ENCODE data around the gene ATXN7L2. TPM values are rescaled to one million over a fixed set of nuclear protein-coding genes. Genes with fewer than 3 reads are reported as not detected.

The ATXN7L2 gene
- total RNA-seq, 1 experiment from 2014 or later: 3.5 TPM

DNA sequence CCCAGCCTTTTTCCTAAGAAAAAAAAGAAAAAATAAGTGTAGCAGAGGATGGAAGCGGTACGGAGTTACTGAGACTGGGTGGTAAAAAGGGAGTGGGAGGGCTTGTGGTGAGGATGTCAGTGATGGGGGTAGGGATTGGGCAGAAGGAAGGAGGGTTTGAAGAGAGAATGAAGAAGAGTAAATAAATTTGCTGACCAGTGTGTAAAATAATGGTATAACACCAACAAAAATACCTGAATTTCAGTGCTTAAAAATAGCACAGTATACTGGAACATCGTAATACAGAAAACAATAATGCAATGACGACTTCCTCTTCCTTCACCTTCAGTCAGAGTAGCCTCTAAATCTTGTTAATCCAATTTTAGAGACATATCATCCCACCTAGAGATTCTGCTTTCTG lies 36.2 kb upstream of the ATXN7L2 start:
- no peak overlapping the region for H3K27ac ChIP-seq (ENCODE audit: low read length)
- no peaks in the 10 kb centered on the region for H3K79me2 ChIP-seq (ENCODE audit: low read length)
- peaks cover 3% of the 10 kb centered on the region; the same call in 1 of the 2 replicates for H3K27me3 ChIP-seq (ENCODE audit: low read length)
- no peaks in the 10 kb centered on the region for H4K20me1 ChIP-seq (ENCODE audit: insufficient read depth, low read depth, low read length)
- no peaks in the 10 kb centered on the region for H3K36me3 ChIP-seq (ENCODE audit: insufficient read depth, low read length)
- no peak for DNase-seq
- H3K9me2 ChIP-seq (replicated peaks; ENCODE audit: insufficient read depth, low read length): no peaks in the 10 kb centered on the region
- H2AFZ ChIP-seq (ENCODE audit: low read length): no peak overlapping the region
- H3K9ac ChIP-seq (ENCODE audit: low read length): no peak overlapping the region
- no peak overlapping the region for H3K4me2 ChIP-seq (ENCODE audit: low read depth, low read length, poor library complexity, severe bottlenecking)
- H3K9me3 ChIP-seq (ENCODE audit: low read length): no peaks in the 10 kb centered on the region
- no peak overlapping the region for H3K4me3 ChIP-seq (ENCODE audit: low read length)
- H3K4me1 ChIP-seq (ENCODE audit: low read length): no peaks in the 10 kb centered on the region

DNA sequence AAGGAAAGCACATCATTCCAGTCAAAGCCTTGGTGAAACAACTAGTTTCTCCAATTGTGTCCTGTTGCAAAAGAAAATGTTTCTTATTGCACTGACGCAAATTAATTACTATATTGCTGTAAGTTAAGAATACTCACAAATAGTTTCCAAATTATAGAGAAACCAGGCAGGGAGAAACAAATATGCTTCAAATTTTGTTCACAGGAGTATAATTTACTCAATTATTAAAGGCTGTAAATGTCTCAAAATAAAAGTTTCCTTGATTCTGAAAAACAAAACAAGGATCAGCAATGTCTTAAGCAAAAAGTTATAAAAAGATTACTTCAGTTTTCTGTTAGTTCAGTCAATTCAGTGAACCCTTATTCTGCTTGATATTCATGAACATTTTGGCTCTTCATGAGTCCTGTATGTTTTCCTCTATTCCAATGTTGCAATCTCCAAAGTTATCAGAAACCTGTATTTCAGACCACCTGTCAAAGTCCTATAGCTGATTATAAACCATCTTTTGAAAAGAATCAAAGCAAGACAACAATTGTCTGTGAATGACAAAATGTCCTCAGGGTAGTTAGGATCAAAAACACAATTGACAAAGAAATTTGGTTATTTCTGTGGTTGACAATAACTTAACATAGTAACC lies 29.1 kb upstream of the ATXN7L2 start:
- Histone ChIP-seq H3K27me3 (ENCODE audit: low read length) (no peaks in the 10 kb centered on the region), H3K4me3 (ENCODE audit: low read length) (no peak overlapping the region), H3K79me2 (ENCODE audit: low read length) (no peaks in the 10 kb centered on the region), H3K9me3 (ENCODE audit: low read length) (0 out of 2 replicates have a peak, but pooled peaks cover 3% of the 10 kb centered on the region), H3K36me3 (ENCODE audit: insufficient read depth, low read length) (no peaks in the 10 kb centered on the region), H3K27ac (ENCODE audit: low read length) (no peak overlapping the region), H3K9ac (ENCODE audit: low read length) (no peak overlapping the region), H3K4me2 (ENCODE audit: low read depth, low read length, poor library complexity, severe bottlenecking) (no peak overlapping the region), H2AFZ (ENCODE audit: low read length) (no peak overlapping the region), H3K9me2 (replicated peaks; ENCODE audit: insufficient read depth, low read length) (no peaks in the 10 kb centered on the region), H3K4me1 (ENCODE audit: low read length) (no peaks in the 10 kb centered on the region), H4K20me1 (ENCODE audit: insufficient read depth, low read depth, low read length) (no peaks in the 10 kb centered on the region)
- no peak for DNase-seq

DNA sequence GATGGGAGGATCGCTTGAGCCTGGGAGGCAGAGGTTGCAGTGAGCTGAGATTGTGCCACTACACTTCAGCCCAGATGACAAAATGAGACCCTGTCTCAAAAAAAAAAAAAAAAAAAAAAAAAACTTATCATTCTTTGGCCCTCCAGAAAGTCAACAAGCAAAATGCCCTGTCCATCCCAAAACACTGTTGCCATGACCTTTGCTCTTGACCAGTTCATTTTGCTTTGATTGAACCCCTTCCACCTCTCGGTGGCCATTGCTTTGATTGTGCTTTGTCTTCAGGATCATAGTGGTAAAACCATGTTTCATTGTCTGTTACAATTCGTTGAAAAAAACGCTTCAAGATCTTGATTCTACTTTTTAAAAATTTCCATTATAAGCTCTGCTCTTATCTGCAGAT lies 25.9 kb upstream of the ATXN7L2 start:
- Histone ChIP-seq H3K36me3 (ENCODE audit: insufficient read depth, low read length) (no peaks in the 10 kb centered on the region), H3K79me2 (ENCODE audit: low read length) (no peaks in the 10 kb centered on the region), H3K9me3 (ENCODE audit: low read length) (0 out of 2 replicates have a peak, but pooled peaks cover 3% of the 10 kb centered on the region), H3K9me2 (replicated peaks; ENCODE audit: insufficient read depth, low read length) (no peaks in the 10 kb centered on the region), H3K4me1 (ENCODE audit: low read length) (no peaks in the 10 kb centered on the region), H2AFZ (ENCODE audit: low read length) (no peak overlapping the region), H3K4me2 (ENCODE audit: low read depth, low read length, poor library complexity, severe bottlenecking) (no peak overlapping the region), H3K27ac (ENCODE audit: low read length) (no peak overlapping the region), H3K27me3 (ENCODE audit: low read length) (no peaks in the 10 kb centered on the region), H3K9ac (ENCODE audit: low read length) (no peak overlapping the region), H3K4me3 (ENCODE audit: low read length) (no peak overlapping the region), H4K20me1 (ENCODE audit: insufficient read depth, low read depth, low read length) (no peaks in the 10 kb centered on the region)
- no peak for DNase-seq

DNA sequence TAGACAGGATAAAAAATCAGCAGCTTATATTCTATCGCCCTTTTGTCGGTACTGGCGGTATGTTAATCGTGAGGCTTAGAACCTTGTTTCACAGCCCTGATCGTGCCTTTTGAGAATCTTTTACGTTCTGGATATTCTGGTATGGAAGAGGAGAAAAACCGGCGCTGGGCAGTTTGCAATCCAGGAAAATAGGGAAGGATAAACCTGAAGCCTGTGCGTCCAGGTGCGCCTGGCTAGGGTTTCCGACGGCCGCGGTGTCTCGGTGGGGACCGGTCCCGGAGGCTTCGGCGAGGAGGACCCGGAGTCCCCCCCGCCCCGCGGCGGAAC lies 17.6 kb upstream of the ATXN7L2 start:
- H3K4me1 ChIP-seq (ENCODE audit: low read length): no peaks in the 10 kb centered on the region
- no peaks in the 10 kb centered on the region for H3K36me3 ChIP-seq (ENCODE audit: insufficient read depth, low read length)
- no peak overlapping the region for H3K4me2 ChIP-seq (ENCODE audit: low read depth, low read length, poor library complexity, severe bottlenecking)
- H2AFZ ChIP-seq (ENCODE audit: low read length): no peak overlapping the region
- H3K9me3 ChIP-seq (ENCODE audit: low read length): no peaks in the 10 kb centered on the region
- H3K9ac ChIP-seq (ENCODE audit: low read length): no peak overlapping the region
- no peaks in the 10 kb centered on the region for H3K9me2 ChIP-seq (replicated peaks; ENCODE audit: insufficient read depth, low read length)
- H3K4me3 ChIP-seq (ENCODE audit: low read length): no peak overlapping the region
- no peaks in the 10 kb centered on the region for H3K27me3 ChIP-seq (ENCODE audit: low read length)
- no peaks in the 10 kb centered on the region for H4K20me1 ChIP-seq (ENCODE audit: insufficient read depth, low read depth, low read length)
- no peaks in the 10 kb centered on the region for H3K79me2 ChIP-seq (ENCODE audit: low read length)
- no peak for DNase-seq
- no peak overlapping the region for H3K27ac ChIP-seq (ENCODE audit: low read length)

DNA sequence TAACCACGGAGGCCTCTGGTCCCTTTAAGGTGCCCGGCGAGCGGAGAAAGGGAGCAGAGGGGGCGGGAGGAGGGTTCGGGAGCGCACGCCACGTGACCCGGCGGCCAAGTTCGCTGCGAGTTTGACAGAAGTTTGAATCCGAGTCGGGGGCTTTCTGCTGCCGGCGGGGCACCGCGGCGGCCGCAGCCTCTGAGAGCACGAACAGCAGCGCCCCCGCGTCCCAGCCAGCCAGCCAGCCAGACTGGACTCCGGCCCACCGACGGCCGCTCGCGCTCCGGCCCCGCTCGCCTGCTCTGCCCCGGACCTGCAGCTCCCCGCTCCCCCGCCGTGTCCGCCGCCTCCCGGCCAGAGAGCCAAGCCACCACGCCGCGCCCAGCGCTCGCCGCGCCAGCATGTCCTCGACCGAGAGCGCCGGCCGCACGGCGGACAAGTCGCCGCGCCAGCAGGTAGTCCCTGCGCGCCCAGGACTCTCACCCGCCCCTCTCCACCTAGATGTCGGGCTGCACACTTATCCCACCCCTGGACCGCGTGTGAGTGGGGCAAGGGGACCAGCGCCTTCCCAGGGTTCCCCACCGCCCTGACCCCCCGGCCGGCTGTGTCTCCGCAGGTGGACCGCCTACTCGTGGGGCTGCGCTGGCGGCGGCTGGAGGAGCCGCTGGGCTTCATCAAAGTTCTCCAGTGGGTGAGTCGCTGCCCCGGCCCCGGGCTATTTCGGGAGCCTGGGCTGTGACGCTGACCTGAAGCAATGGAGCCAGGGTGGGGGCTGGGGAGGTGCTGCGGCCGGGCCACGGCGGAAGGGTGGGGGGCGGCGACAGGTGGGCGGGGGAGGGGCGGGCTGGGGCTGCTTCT lies 17.0 kb upstream of the ATXN7L2 start, which contains the start of gene SYPL2:
Gene SYPL2 (plus strand): TSS at position 95 of the 849 bp plus-strand sequence. CDS start 298 bp downstream, at position 393.
- DNase-seq: no peak
- Histone ChIP-seq H3K9ac (ENCODE audit: low read length) (no peak within 1 kb of the TSS), H3K4me2 (ENCODE audit: low read depth, low read length, poor library complexity, severe bottlenecking) (no peak within 1 kb of the TSS), H3K9me2 (replicated peaks; ENCODE audit: insufficient read depth, low read length) (no peaks in the 10 kb centered on the region), H3K36me3 (ENCODE audit: insufficient read depth, low read length) (no peaks in the 10 kb centered on the region), H3K27me3 (ENCODE audit: low read length) (no peaks in the 10 kb centered on the region), H3K9me3 (ENCODE audit: low read length) (no peaks in the 10 kb centered on the region), H3K79me2 (ENCODE audit: low read length) (no peaks in the 10 kb centered on the region), H3K27ac (ENCODE audit: low read length) (no peak within 1 kb of the TSS), H3K4me1 (ENCODE audit: low read length) (no peaks in the 10 kb centered on the region), H2AFZ (ENCODE audit: low read length) (no peak within 1 kb of the TSS), H3K4me3 (ENCODE audit: low read length) (no peak within 1 kb of the TSS), H4K20me1 (ENCODE audit: insufficient read depth, low read depth, low read length) (no peaks in the 10 kb centered on the region)

DNA sequence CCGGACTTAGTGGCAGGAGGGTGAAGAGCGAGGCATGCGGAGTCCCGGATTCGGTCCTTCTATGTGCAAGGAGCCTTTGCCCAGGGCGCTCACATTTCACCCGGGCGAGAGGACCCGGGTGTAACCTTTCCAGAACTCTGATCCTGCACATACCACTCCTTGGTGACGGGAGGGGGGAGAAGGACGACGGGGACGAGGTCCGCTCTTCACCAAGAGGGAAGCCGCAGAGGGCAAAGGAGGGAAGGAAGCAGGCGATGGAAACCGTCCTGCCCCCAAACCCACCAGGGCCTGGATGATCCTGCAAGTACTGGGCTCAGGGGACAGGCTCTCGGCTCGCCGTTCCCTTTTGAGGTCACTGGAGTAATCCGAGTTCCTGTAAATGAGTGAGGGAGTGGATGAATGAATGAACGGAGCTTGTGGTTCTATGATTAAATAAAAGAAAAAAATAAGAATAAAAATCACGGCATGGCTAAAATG lies 16.4 kb upstream of the ATXN7L2 start:
- no peaks in the 10 kb centered on the region for H3K9me2 ChIP-seq (replicated peaks; ENCODE audit: insufficient read depth, low read length)
- H3K36me3 ChIP-seq (ENCODE audit: insufficient read depth, low read length): no peaks in the 10 kb centered on the region
- H3K4me3 ChIP-seq (ENCODE audit: low read length): no peak overlapping the region
- no peak overlapping the region for H3K9ac ChIP-seq (ENCODE audit: low read length)
- no peak overlapping the region for H3K4me2 ChIP-seq (ENCODE audit: low read depth, low read length, poor library complexity, severe bottlenecking)
- no peak overlapping the region for H2AFZ ChIP-seq (ENCODE audit: low read length)
- no peak for DNase-seq
- H4K20me1 ChIP-seq (ENCODE audit: insufficient read depth, low read depth, low read length): no peaks in the 10 kb centered on the region
- no peaks in the 10 kb centered on the region for H3K9me3 ChIP-seq (ENCODE audit: low read length)
- no peaks in the 10 kb centered on the region for H3K4me1 ChIP-seq (ENCODE audit: low read length)
- no peaks in the 10 kb centered on the region for H3K27me3 ChIP-seq (ENCODE audit: low read length)
- H3K79me2 ChIP-seq (ENCODE audit: low read length): no peaks in the 10 kb centered on the region
- no peak overlapping the region for H3K27ac ChIP-seq (ENCODE audit: low read length)

DNA sequence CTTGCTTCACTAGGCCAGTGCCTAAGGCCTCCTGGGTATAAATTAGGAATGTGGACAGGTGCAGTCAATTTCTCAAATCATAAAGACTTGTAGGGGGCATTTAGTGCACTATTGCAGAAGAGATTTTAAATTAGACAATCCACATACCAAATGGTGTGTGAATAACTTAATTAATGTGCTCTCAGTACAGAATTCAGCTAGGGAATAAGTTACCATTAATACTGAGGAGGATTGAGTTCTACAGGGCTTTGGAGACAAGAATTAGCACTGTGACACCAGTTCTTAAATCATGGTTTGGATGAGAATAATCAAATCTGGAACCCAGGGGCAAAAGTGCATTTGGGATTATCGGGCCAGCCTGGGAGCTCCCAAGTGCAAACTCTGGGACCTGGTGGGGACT lies 15.6 kb upstream of the ATXN7L2 start:
- no peak overlapping the region for H2AFZ ChIP-seq (ENCODE audit: low read length)
- no peaks in the 10 kb centered on the region for H4K20me1 ChIP-seq (ENCODE audit: insufficient read depth, low read depth, low read length)
- H3K4me3 ChIP-seq (ENCODE audit: low read length): no peak overlapping the region
- H3K27me3 ChIP-seq (ENCODE audit: low read length): no peaks in the 10 kb centered on the region
- H3K79me2 ChIP-seq (ENCODE audit: low read length): no peaks in the 10 kb centered on the region
- H3K36me3 ChIP-seq (ENCODE audit: insufficient read depth, low read length): no peaks in the 10 kb centered on the region
- no peak overlapping the region for H3K9ac ChIP-seq (ENCODE audit: low read length)
- no peaks in the 10 kb centered on the region for H3K9me2 ChIP-seq (replicated peaks; ENCODE audit: insufficient read depth, low read length)
- no peaks in the 10 kb centered on the region for H3K9me3 ChIP-seq (ENCODE audit: low read length)
- H3K27ac ChIP-seq (ENCODE audit: low read length): no peak overlapping the region
- no peak overlapping the region for H3K4me2 ChIP-seq (ENCODE audit: low read depth, low read length, poor library complexity, severe bottlenecking)
- no peak for DNase-seq
- H3K4me1 ChIP-seq (ENCODE audit: low read length): no peaks in the 10 kb centered on the region

DNA sequence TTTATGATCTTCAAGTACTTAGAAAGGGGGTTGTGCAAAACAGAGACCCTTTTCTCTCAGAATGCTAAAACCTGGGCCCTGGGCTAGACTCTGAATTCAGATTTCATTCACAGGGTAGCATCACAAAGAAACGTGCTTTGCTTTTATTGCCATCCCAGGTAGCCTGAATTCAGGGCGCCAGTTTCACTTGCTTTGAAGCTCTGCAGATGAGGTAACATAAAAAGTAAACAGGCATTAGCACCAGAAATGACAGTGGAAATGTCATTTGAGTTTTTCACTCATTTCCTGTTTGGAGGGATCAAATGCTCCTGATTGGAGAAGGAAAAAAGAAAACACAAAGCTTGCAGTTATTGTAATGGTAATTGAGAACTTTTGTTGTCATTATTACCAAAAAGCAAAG lies 14.8 kb upstream of the ATXN7L2 start:
- no peak for DNase-seq
- Histone ChIP-seq H3K36me3 (ENCODE audit: insufficient read depth, low read length) (no peaks in the 10 kb centered on the region), H4K20me1 (ENCODE audit: insufficient read depth, low read depth, low read length) (no peaks in the 10 kb centered on the region), H3K9me2 (replicated peaks; ENCODE audit: insufficient read depth, low read length) (no peaks in the 10 kb centered on the region), H3K27me3 (ENCODE audit: low read length) (no peaks in the 10 kb centered on the region), H3K9ac (ENCODE audit: low read length) (no peak overlapping the region), H3K9me3 (ENCODE audit: low read length) (no peaks in the 10 kb centered on the region), H3K4me2 (ENCODE audit: low read depth, low read length, poor library complexity, severe bottlenecking) (no peak overlapping the region), H3K4me1 (ENCODE audit: low read length) (no peaks in the 10 kb centered on the region), H3K27ac (ENCODE audit: low read length) (no peak overlapping the region), H2AFZ (ENCODE audit: low read length) (no peak overlapping the region), H3K79me2 (ENCODE audit: low read length) (no peaks in the 10 kb centered on the region), H3K4me3 (ENCODE audit: low read length) (no peak overlapping the region)
